Upper lobe of left lung (tissue), 4 donors: ENCODE results near the gene CPEB4.

ENCODE experiments used
- EP300 ChIP-seq, 4 donors: sonication (generic); formaldehyde crosslinking; IDR thresholded peaks; one replicate each; pipeline ENCODE4 v1.5.1; 2017; ENCODE audit warnings: antibody characterized with exemption in 4 of 4, control low read depth in 2 of 4
- POLR2A ChIP-seq, 4 donors: fragments of 450-650 bp; IDR thresholded peaks; one replicate each; pipeline ENCODE4 v1.5.1; 2016 to 2017; ENCODE audit warnings: antibody characterized with exemption in 4 of 4, mild to moderate bottlenecking in 2 of 4
- POLR2AphosphoS5 ChIP-seq, 2 donors: sonication (generic); formaldehyde crosslinking; IDR thresholded peaks; one replicate each; pipeline ENCODE4 v1.5.1; 2017; ENCODE audit warnings: antibody characterized with exemption in 2 of 2
- TF ChIP-seq, protein P1 (sequence below), 6 experiments: fragments of 450-650 bp in 4 of 6; fragments of 200-600 bp in 2 of 6; sonication (generic) in 2 of 6; IDR thresholded peaks; one replicate each; pipeline ENCODE4 v1.5.1; 2016 to 2019; ENCODE audit warnings: antibody characterized with exemption in 6 of 6

GRCh38 chr5:173925449-173926071, 37.4 kb downstream of the CPEB4 start:
- TF ChIP-seq, protein P1, sequence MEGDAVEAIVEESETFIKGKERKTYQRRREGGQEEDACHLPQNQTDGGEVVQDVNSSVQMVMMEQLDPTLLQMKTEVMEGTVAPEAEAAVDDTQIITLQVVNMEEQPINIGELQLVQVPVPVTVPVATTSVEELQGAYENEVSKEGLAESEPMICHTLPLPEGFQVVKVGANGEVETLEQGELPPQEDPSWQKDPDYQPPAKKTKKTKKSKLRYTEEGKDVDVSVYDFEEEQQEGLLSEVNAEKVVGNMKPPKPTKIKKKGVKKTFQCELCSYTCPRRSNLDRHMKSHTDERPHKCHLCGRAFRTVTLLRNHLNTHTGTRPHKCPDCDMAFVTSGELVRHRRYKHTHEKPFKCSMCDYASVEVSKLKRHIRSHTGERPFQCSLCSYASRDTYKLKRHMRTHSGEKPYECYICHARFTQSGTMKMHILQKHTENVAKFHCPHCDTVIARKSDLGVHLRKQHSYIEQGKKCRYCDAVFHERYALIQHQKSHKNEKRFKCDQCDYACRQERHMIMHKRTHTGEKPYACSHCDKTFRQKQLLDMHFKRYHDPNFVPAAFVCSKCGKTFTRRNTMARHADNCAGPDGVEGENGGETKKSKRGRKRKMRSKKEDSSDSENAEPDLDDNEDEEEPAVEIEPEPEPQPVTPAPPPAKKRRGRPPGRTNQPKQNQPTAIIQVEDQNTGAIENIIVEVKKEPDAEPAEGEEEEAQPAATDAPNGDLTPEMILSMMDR (IDR thresholded peaks at IDR 0.05), result peak in 2 of 6 experiments; percentile 10 to 39
- no peak for TF ChIP-seq EP300 (IDR thresholded peaks at IDR 0.05)
- TF ChIP-seq POLR2AphosphoS5 (IDR thresholded peaks at IDR 0.05), result no peak
- TF ChIP-seq POLR2A (IDR thresholded peaks at IDR 0.05), result no peak
